Measurements from ENCODE around the gene ZNF277. TPM values are rescaled to one million over a fixed set of nuclear protein-coding genes. Genes with fewer than 3 reads are reported as not detected.

ZNF277 gene
- total and polyA plus RNA-seq, 10 of the 15 experiments (the other 5 are each of a cell fraction or from before 2014, with no cell fraction given), result 10.6 to 33.9 (median 22.0) TPM

DNA sequence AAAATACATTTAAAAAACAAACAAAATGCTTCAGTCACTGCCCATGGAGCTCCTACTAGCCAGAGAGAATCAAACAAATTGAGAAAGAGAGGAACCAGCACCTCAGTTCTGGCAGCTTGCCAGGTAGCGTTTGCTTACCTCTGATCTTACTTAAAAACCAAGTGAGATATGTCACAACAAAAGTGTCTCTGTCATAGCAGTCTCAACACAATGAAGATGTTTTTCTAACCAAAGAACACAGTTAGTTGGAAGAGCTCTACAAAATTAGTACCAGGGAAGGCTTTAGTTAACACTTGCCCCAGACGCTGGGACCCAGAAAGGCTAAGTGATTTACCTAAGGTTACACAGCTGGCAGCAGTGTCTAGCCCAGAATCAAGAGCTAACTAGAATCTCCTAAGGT lies 3.7 kb upstream of the ZNF277 start:
- intact Hi-C loops (cut with micrococcal nuclease; ENCODE audit: unreplicated experiment), result no loop called here
- no peaks in the 10 kb centered on the region for H4K20me1 ChIP-seq (ENCODE audit: control insufficient read depth, insufficient read depth)
- no peak overlapping the region for H3K9ac ChIP-seq (ENCODE audit: control insufficient read depth, insufficient read depth, low read length)
- RAD21 ChIA-PET (ENCODE audit: unreplicated experiment), result no interaction called here
- no peak overlapping the region for H3K27ac ChIP-seq (ENCODE audit: control insufficient read depth, insufficient read depth)
- no peak overlapping the region for H3K4me3 ChIP-seq
- no peak overlapping the region for H3K4me2 ChIP-seq (ENCODE audit: control insufficient read depth, insufficient read depth)
- in situ Hi-C loops (cut with MboI), result no loop called here
- CTCF ChIA-PET, result interaction anchor here (0.7 kb wide), 2 partner anchors 243 to 1086 kb away, joined by 4 to 5 read pairs; no protein-coding TSS in a partner anchor
- 50% methylated on average over 2 of the region's 2 CpGs for WGBS (ENCODE audit: insufficient coverage, insufficient replicate concordance, low lambda C conversion rate, missing lambda C conversion rate)
- no peaks in the 10 kb centered on the region for H3K9me3 ChIP-seq (replicated peaks; ENCODE audit: control insufficient read depth, insufficient read depth, low read length)
- H3K79me2 ChIP-seq (ENCODE audit: control insufficient read depth, insufficient read depth, low read length), result peaks cover 13% of the 10 kb centered on the region
- no peaks in the 10 kb centered on the region; the same call in 1 of the 2 replicates for H3K4me1 ChIP-seq (ENCODE audit: control insufficient read depth, insufficient read depth, low read length)
- no TSS peak for BruUV-seq (replicated peaks)
- H2AFZ ChIP-seq (ENCODE audit: control insufficient read depth, low read depth, low read length), result no peak overlapping the region
- no peaks in the 10 kb centered on the region for H3K27me3 ChIP-seq (replicated peaks in 1 of 2; ENCODE audit: control insufficient read depth in 2 of 2, insufficient read depth in 2 of 2, low read length in 1 of 2)
- TF ChIP-seq, protein P1, sequence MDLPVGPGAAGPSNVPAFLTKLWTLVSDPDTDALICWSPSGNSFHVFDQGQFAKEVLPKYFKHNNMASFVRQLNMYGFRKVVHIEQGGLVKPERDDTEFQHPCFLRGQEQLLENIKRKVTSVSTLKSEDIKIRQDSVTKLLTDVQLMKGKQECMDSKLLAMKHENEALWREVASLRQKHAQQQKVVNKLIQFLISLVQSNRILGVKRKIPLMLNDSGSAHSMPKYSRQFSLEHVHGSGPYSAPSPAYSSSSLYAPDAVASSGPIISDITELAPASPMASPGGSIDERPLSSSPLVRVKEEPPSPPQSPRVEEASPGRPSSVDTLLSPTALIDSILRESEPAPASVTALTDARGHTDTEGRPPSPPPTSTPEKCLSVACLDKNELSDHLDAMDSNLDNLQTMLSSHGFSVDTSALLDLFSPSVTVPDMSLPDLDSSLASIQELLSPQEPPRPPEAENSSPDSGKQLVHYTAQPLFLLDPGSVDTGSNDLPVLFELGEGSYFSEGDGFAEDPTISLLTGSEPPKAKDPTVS (IDR thresholded peaks at IDR 0.05; ENCODE audit: low read depth, low read length), result no peak
- TF ChIP-seq SMAD1 (IDR thresholded peaks at IDR 0.05; ENCODE audit: low read depth, partially characterized antibody), result peak; percentile 82
- POLR2A ChIA-PET, result no interaction called here
- SMC1A ChIA-PET (ENCODE audit: uncharacterized antibody, unreplicated experiment), result interaction anchor here (0.9 kb wide), 1 partner anchor 9 kb away, joined by 3 read pairs; no protein-coding TSS in a partner anchor
- no peak for ATAC-seq
- no peaks in the 10 kb centered on the region for H3K36me3 ChIP-seq (ENCODE audit: control insufficient read depth in 2 of 2, insufficient read depth in 2 of 2, low read length in 1 of 2)
- no peak for DNase-seq (ENCODE audit: low read depth, low spot score)
- FAIRE-seq, result no peak

DNA sequence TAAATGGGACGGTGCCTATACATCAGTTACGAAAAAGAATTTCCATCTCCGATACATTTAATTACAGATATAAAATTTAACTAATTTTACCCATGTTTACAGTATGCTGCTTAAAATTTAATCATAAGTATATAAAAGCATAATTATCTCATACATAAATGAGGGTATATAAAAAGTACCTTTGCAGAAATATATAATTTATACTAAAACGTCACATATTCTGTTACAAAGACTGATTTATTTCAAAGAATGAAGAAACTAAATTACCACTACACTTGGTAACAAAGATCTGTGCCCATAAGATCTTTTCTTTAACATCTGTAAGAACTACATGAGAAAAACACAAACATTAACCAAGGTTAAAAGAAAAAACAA lies 3.1 kb upstream of the ZNF277 start:
- FAIRE-seq (no peak), DNase-seq (ENCODE audit: low read depth, low spot score) (no peak), ATAC-seq (no peak)
- peaks cover 14% of the 10 kb centered on the region for H3K79me2 ChIP-seq (ENCODE audit: control insufficient read depth, insufficient read depth, low read length)
- intact Hi-C loops (cut with micrococcal nuclease; ENCODE audit: unreplicated experiment), result no loop called here
- 75% methylated on average over 4 of the region's 4 CpGs for WGBS (ENCODE audit: insufficient coverage, insufficient replicate concordance, low lambda C conversion rate, missing lambda C conversion rate)
- no peak overlapping the region for H3K4me2 ChIP-seq (ENCODE audit: control insufficient read depth, insufficient read depth)
- no peaks in the 10 kb centered on the region for H4K20me1 ChIP-seq (ENCODE audit: control insufficient read depth, insufficient read depth)
- ChIA-PET POLR2A (no interaction called here), SMC1A (ENCODE audit: uncharacterized antibody, unreplicated experiment) (no interaction called here), RAD21 (ENCODE audit: unreplicated experiment) (no interaction called here), CTCF (no interaction called here)
- no peaks in the 10 kb centered on the region for H3K36me3 ChIP-seq (ENCODE audit: control insufficient read depth in 2 of 2, insufficient read depth in 2 of 2, low read length in 1 of 2)
- TF ChIP-seq NFXL1 (IDR thresholded peaks at IDR 0.05; ENCODE audit: borderline replicate concordance) (no peak), POU2F2 (IDR thresholded peaks at IDR 0.05; ENCODE audit: borderline replicate concordance, low read depth, low read length) (no peak), SREBF1 (IDR thresholded peaks at IDR 0.05; ENCODE audit: low read length) (no peak), CREB1 (IDR thresholded peaks at IDR 0.05; ENCODE audit: low read depth) (no peak), BCL11A (IDR thresholded peaks at IDR 0.05; ENCODE audit: low read depth, low read length) (no peak), NFYB (IDR thresholded peaks at IDR 0.05; ENCODE audit: insufficient read depth, low read depth, low read length) (no peak), MTA2 (IDR thresholded peaks at IDR 0.05; ENCODE audit: low read depth) (no peak)
- TF ChIP-seq, protein P2, sequence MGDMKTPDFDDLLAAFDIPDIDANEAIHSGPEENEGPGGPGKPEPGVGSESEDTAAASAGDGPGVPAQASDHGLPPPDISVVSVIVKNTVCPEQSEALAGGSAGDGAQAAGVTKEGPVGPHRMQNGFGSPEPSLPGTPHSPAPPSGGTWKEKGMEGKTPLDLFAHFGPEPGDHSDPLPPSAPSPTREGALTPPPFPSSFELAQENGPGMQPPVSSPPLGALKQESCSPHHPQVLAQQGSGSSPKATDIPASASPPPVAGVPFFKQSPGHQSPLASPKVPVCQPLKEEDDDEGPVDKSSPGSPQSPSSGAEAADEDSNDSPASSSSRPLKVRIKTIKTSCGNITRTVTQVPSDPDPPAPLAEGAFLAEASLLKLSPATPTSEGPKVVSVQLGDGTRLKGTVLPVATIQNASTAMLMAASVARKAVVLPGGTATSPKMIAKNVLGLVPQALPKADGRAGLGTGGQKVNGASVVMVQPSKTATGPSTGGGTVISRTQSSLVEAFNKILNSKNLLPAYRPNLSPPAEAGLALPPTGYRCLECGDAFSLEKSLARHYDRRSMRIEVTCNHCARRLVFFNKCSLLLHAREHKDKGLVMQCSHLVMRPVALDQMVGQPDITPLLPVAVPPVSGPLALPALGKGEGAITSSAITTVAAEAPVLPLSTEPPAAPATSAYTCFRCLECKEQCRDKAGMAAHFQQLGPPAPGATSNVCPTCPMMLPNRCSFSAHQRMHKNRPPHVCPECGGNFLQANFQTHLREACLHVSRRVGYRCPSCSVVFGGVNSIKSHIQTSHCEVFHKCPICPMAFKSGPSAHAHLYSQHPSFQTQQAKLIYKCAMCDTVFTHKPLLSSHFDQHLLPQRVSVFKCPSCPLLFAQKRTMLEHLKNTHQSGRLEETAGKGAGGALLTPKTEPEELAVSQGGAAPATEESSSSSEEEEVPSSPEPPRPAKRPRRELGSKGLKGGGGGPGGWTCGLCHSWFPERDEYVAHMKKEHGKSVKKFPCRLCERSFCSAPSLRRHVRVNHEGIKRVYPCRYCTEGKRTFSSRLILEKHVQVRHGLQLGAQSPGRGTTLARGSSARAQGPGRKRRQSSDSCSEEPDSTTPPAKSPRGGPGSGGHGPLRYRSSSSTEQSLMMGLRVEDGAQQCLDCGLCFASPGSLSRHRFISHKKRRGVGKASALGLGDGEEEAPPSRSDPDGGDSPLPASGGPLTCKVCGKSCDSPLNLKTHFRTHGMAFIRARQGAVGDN (IDR thresholded peaks at IDR 0.05), result no peak
- TF ChIP-seq, protein P3, sequence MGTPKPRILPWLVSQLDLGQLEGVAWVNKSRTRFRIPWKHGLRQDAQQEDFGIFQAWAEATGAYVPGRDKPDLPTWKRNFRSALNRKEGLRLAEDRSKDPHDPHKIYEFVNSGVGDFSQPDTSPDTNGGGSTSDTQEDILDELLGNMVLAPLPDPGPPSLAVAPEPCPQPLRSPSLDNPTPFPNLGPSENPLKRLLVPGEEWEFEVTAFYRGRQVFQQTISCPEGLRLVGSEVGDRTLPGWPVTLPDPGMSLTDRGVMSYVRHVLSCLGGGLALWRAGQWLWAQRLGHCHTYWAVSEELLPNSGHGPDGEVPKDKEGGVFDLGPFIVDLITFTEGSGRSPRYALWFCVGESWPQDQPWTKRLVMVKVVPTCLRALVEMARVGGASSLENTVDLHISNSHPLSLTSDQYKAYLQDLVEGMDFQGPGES (IDR thresholded peaks at IDR 0.05), result no peak
- H3K9ac ChIP-seq (ENCODE audit: control insufficient read depth, insufficient read depth, low read length), result no peak overlapping the region
- H3K4me3 ChIP-seq, result no peak overlapping the region
- no peaks in the 10 kb centered on the region; the same call in 1 of the 2 replicates for H3K4me1 ChIP-seq (ENCODE audit: control insufficient read depth, insufficient read depth, low read length)
- no TSS peak for BruUV-seq (replicated peaks)
- no peak overlapping the region for H2AFZ ChIP-seq (ENCODE audit: control insufficient read depth, low read depth, low read length)
- H3K27ac ChIP-seq (ENCODE audit: control insufficient read depth, insufficient read depth), result no peak overlapping the region
- no peaks in the 10 kb centered on the region for H3K9me3 ChIP-seq (replicated peaks; ENCODE audit: control insufficient read depth, insufficient read depth, low read length)
- in situ Hi-C loops (cut with MboI), result no loop called here
- no peaks in the 10 kb centered on the region for H3K27me3 ChIP-seq (replicated peaks in 1 of 2; ENCODE audit: control insufficient read depth in 2 of 2, insufficient read depth in 2 of 2, low read length in 1 of 2)
